HepG2 (cell line): ENCODE results near the gene NDUFAF8. TPM values are rescaled to one million over a fixed set of nuclear protein-coding genes. Genes with fewer than 3 reads are reported as not detected.

Experiments used
- GABPA ChIP-seq, 2 experiments: IDR thresholded peaks; 2 replicates each; pipeline ENCODE4 v1.6.1; 2011 to 2016; ENCODE audit warnings: low read depth in 2 of 2, low read length in 1 of 2, missing biosample characterization in 1 of 2, missing genetic modification characterization in 1 of 2
- GZF1 ChIP-seq: sonication (generic); formaldehyde crosslinking; IDR thresholded peaks from 2 replicates; pipeline ENCODE4 v1.5.1; 2020; ENCODE audit warnings: mild to moderate bottlenecking, missing genetic modification reagents
- IRF1 ChIP-seq: sonication (generic); formaldehyde crosslinking; IDR thresholded peaks from 2 replicates; pipeline ENCODE4 v1.4.0; 2020; ENCODE audit warnings: low read depth, mild to moderate bottlenecking, missing genetic modification reagents
- JUN ChIP-seq: sonication (generic); formaldehyde crosslinking; IDR thresholded peaks from 2 replicates; pipeline ENCODE4 v1.4.0; 2020; ENCODE audit warnings: mild to moderate bottlenecking, missing genetic modification reagents
- MAZ ChIP-seq, 2 experiments: sonication (generic) in 1 of 2; formaldehyde crosslinking in 1 of 2; IDR thresholded peaks; 2 replicates each; pipeline versions ENCODE4 v1.5.0 to v1.6.1; 2012 to 2020; ENCODE audit warnings: low read depth in 2 of 2, mild to moderate bottlenecking in 2 of 2, borderline replicate concordance in 1 of 2, improper control_type of control experiment in 1 of 2, low read length in 1 of 2, missing genetic modification reagents in 1 of 2, moderate library complexity in 1 of 2
- NFATC3 ChIP-seq: sonication (generic); formaldehyde crosslinking; IDR thresholded peaks from 2 replicates; pipeline ENCODE4 v1.5.1; 2020; ENCODE audit warnings: mild to moderate bottlenecking, missing genetic modification reagents
- NR2F6 ChIP-seq, 2 experiments: IDR thresholded peaks; 2 replicates each; pipeline ENCODE4 v1.6.1; 2016; ENCODE audit warnings: antibody characterized with exemption in 1 of 2, mild to moderate bottlenecking in 1 of 2
- NR3C1 ChIP-seq: sonication (generic); formaldehyde crosslinking; IDR thresholded peaks from 2 replicates; pipeline ENCODE4 v1.4.0; 2020; ENCODE audit warnings: missing genetic modification reagents
- PATZ1 ChIP-seq: sonication (generic); formaldehyde crosslinking; IDR thresholded peaks from 2 replicates; pipeline ENCODE4 v1.4.0; 2020; ENCODE audit warnings: missing genetic modification reagents
- SP2 ChIP-seq: sonication (generic); formaldehyde crosslinking; IDR thresholded peaks from 2 replicates; pipeline ENCODE4 v1.5.1; 2020; ENCODE audit warnings: mild to moderate bottlenecking, missing genetic modification reagents
- ZNF253 ChIP-seq: sonication (generic); formaldehyde crosslinking; IDR thresholded peaks from 2 replicates; pipeline ENCODE4 v1.8.0; 2022; ENCODE audit warnings: mild to moderate bottlenecking, missing genetic modification reagents, borderline replicate concordance
- polyA plus RNA-seq, 8 experiments: library from polyadenylated mRNA; depleted of rRNA in 3 of 8; stranded (reverse) in 7 of 8; unstranded in 1 of 8; fragments of >200 nt; fragmentation: Illumina TruSeq in 4 of 8; extraction: Trizol in 4 of 8; gene quantifications; 2 replicates each; pipeline versions ENCODE4 v1.2.1 to v1.2.3, GENCODE V29; 2011 to 2016; ENCODE audit warnings: low read depth in 4 of 8, missing spikeins in 1 of 8, mixed read lengths in 1 of 8; ENCODE audit not compliant: insufficient read depth in 1 of 8
- total RNA-seq, 5 experiments: library from RNA; depleted of rRNA; stranded (reverse); fragments of >200 nt; fragmentation: Illumina TruSeq; extraction: Trizol; gene quantifications; 2 replicates each; pipeline ENCODE4 v1.2.3, GENCODE V29; 2016; ENCODE audit warnings: low read depth in 1 of 5
- TF ChIP-seq, protein P1 (sequence below): sonication (generic); formaldehyde crosslinking; IDR thresholded peaks from 2 replicates; pipeline ENCODE4 v1.4.0; 2020; ENCODE audit warnings: missing genetic modification reagents, low read depth, mild to moderate bottlenecking, borderline replicate concordance
- TF ChIP-seq, protein P2 (sequence below): sonication (generic); formaldehyde crosslinking; conservative IDR thresholded peaks from 2 replicates; pipeline ENCODE4 v1.4.0; 2020; ENCODE audit warnings: mild to moderate bottlenecking, missing genetic modification reagents, moderate library complexity
- TF ChIP-seq, protein P3 (sequence below): sonication (generic); formaldehyde crosslinking; IDR thresholded peaks from 2 replicates; pipeline ENCODE4 v1.4.0; 2020; ENCODE audit warnings: low read depth, mild to moderate bottlenecking, missing genetic modification reagents
- TF ChIP-seq, protein P4 (sequence below): sonication (generic); formaldehyde crosslinking; IDR thresholded peaks from 2 replicates; pipeline ENCODE4 v1.5.0; 2020; ENCODE audit warnings: missing genetic modification reagents

NDUFAF8 gene
- total and polyA plus RNA-seq, 2 of the 13 experiments (the other 11 are each of a cell fraction or from before 2014, with no cell fraction given): 75.6 to 233 TPM

DNA sequence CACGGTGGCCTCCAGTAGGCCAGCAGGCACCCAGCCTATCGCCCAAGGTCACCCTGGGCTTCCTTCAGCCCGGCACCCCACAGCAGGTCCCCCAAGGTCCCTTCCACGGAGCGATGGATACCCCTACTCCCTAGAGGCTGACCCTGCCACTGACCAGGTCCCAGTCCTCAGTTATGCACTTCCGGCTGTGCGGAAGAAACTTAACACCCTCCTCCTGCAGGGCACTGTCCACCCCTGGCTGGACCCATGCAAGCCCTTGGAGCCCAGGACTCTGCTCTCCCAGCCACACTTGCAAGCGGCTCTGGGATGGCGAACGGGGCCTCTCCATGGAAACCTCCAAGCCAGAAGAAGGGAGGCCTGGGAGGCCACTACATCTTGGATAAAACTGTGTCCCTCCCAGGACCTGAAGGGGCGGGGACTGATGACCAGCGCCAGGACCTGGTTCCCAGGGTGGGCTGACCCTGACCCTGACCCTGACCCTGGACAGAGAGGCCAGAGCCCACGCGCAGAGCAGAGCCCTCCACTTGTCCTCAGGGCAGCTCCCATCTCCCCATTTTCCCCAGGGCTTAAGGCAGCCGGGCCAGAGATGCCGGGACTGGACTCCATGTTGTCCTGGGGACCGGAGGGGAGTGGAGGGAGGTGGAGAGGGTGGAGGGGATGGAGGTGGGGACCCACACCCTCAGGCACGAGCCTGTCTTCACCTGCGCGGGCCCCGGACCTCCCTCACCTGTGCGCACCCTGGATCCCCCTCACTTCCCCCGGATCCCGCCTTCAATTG lies 17.1 kb upstream of the NDUFAF8 start (continued):
- TF ChIP-seq, protein P1, sequence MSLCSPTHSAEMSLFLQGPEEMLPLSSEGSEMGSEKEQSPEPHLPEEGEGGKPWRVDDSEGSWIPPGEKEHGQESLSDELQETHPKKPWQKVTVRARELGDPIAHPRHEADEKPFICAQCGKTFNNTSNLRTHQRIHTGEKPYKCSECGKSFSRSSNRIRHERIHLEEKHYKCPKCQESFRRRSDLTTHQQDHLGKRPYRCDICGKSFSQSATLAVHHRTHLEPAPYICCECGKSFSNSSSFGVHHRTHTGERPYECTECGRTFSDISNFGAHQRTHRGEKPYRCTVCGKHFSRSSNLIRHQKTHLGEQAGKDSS (CRISPR knock-in tag): 0 out of 2 replicates have a peak, but pooled peaks have one; percentile 54
- TF ChIP-seq IRF1 (CRISPR knock-in tag): peak; percentile 17; the same call in 1 of the 2 replicates
- no peak for TF ChIP-seq NR3C1 (CRISPR knock-in tag)
- TF ChIP-seq JUN: peak; percentile 55; the same call in 1 of the 2 replicates
- no peak for TF ChIP-seq MAZ (IDR thresholded peaks at IDR 0.05; ENCODE audit: borderline replicate concordance, low read depth, low read length)
- peak; percentile 13; the same call in 1 of the 2 replicates for TF ChIP-seq MAZ (CRISPR knock-in tag; IDR thresholded peaks at IDR 0.05; ENCODE audit: low read depth)
- TF ChIP-seq NR2F6 (IDR thresholded peaks at IDR 0.05): peak; percentile 81
- TF ChIP-seq NR2F6 (CRISPR knock-in tag; IDR thresholded peaks at IDR 0.05): peak; percentile 76
- 0 out of 2 replicates have a peak, but pooled peaks have one; percentile 4 for TF ChIP-seq PATZ1
- TF ChIP-seq, protein P2, sequence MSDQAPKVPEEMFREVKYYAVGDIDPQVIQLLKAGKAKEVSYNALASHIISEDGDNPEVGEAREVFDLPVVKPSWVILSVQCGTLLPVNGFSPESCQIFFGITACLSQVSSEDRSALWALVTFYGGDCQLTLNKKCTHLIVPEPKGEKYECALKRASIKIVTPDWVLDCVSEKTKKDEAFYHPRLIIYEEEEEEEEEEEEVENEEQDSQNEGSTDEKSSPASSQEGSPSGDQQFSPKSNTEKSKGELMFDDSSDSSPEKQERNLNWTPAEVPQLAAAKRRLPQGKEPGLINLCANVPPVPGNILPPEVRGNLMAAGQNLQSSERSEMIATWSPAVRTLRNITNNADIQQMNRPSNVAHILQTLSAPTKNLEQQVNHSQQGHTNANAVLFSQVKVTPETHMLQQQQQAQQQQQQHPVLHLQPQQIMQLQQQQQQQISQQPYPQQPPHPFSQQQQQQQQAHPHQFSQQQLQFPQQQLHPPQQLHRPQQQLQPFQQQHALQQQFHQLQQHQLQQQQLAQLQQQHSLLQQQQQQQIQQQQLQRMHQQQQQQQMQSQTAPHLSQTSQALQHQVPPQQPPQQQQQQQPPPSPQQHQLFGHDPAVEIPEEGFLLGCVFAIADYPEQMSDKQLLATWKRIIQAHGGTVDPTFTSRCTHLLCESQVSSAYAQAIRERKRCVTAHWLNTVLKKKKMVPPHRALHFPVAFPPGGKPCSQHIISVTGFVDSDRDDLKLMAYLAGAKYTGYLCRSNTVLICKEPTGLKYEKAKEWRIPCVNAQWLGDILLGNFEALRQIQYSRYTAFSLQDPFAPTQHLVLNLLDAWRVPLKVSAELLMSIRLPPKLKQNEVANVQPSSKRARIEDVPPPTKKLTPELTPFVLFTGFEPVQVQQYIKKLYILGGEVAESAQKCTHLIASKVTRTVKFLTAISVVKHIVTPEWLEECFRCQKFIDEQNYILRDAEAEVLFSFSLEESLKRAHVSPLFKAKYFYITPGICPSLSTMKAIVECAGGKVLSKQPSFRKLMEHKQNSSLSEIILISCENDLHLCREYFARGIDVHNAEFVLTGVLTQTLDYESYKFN (CRISPR knock-in tag): peak; percentile 32; the same call in 1 of the 2 replicates
- TF ChIP-seq, protein P3, sequence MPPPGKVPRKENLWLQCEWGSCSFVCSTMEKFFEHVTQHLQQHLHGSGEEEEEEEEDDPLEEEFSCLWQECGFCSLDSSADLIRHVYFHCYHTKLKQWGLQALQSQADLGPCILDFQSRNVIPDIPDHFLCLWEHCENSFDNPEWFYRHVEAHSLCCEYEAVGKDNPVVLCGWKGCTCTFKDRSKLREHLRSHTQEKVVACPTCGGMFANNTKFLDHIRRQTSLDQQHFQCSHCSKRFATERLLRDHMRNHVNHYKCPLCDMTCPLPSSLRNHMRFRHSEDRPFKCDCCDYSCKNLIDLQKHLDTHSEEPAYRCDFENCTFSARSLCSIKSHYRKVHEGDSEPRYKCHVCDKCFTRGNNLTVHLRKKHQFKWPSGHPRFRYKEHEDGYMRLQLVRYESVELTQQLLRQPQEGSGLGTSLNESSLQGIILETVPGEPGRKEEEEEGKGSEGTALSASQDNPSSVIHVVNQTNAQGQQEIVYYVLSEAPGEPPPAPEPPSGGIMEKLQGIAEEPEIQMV (CRISPR knock-in tag): peak; percentile 48
- TF ChIP-seq ZNF253 (CRISPR knock-in tag): no peak
- peak; percentile 56; the same call in 1 of the 2 replicates for TF ChIP-seq SP2 (CRISPR knock-in tag)
- peak; percentile 86; the same call in 1 of the 2 replicates for TF ChIP-seq NFATC3 (CRISPR knock-in tag)
- TF ChIP-seq, protein P4, sequence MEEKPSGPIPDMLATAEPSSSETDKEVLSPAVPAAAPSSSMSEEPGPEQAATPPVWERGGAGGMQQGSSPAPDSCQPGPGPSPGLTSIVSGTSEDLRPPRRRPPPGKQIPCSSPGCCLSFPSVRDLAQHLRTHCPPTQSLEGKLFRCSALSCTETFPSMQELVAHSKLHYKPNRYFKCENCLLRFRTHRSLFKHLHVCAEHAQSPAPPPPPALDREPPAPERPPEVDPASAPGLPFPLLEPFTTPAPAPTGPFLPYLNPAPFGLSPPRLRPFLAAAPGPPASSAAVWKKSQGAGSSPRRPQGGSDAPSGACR (CRISPR knock-in tag): peak; percentile 5; the same call in 1 of the 2 replicates
- TF ChIP-seq GZF1 (CRISPR knock-in tag): peak; percentile 55; the same call in 1 of the 2 replicates
- no peak for TF ChIP-seq GABPA (IDR thresholded peaks at IDR 0.05; ENCODE audit: low read depth, low read length)
- TF ChIP-seq GABPA (CRISPR knock-in tag; IDR thresholded peaks at IDR 0.05; ENCODE audit: low read depth): peak; percentile 62; the same call in 1 of the 2 replicates
